HL-60/S4 (cell line): ENCODE data around the gene FKBP3.
"Not testable (repeated sequence)": the region's sequence is repeated elsewhere in the genome, so short reads cannot be mapped to it uniquely, and the experiment has no call there.

Source experiments
- in situ Hi-C: fragments of 300-500 bp; cut with MboI; formaldehyde crosslinking; loops from 2 replicates; pipeline ENCODE4 v1.14.3; 2022; ENCODE audit warnings: low sequenced_read_pairs

Gene FKBP3

GRCh38 chr14:45114327-45114726 is 20.0 kb downstream of the FKBP3 start:
- in situ Hi-C loops: no loop called here

GRCh38 chr14:45112896-45113781 is 21.1 kb downstream of the FKBP3 start:
- in situ Hi-C loops: no loop called here

GRCh38 chr14:45104561-45104960 is 29.7 kb downstream of the FKBP3 start:
- in situ Hi-C loops: no loop called here

GRCh38 chr14:45103806-45104205 is 30.5 kb downstream of the FKBP3 start:
- in situ Hi-C loops: no loop called here

- in situ Hi-C loops: no loop called here
These were observed 38.1 kb downstream of the FKBP3 start for GRCh38 chr14:45096218-45096617.

GRCh38 chr14:45095143-45095542 is 39.1 kb downstream of the FKBP3 start:
- in situ Hi-C loops: no loop called here

GRCh38 chr14:45094275-45094674 is 40.0 kb downstream of the FKBP3 start:
- in situ Hi-C loops: no loop called here

- in situ Hi-C loops: no loop called here
These were observed 42.6 kb downstream of the FKBP3 start for GRCh38 chr14:45091710-45092109.

GRCh38 chr14:45089813-45090212 is 44.5 kb downstream of the FKBP3 start:
- in situ Hi-C loops: no loop called here

GRCh38 chr14:45084946-45085346 is 49.3 kb downstream of the FKBP3 start:
- in situ Hi-C loops: no loop called here

GRCh38 chr14:45083976-45084722 is 50.1 kb downstream of the FKBP3 start, which contains the start of gene PRPF39:
PRPF39 (plus strand) TSS chr14:45084116; CDS start chr14:45095240, 11,124 bp downstream.
- in situ Hi-C loops: no loop called here

GRCh38 chr14:45083617-45083975 is 50.7 kb downstream of the FKBP3 start:
- in situ Hi-C loops: no loop called here

- in situ Hi-C loops: no loop called here
These were observed 51.9 kb downstream of the FKBP3 start for GRCh38 chr14:45082420-45082819.

GRCh38 chr14:45081096-45081495 is 53.2 kb downstream of the FKBP3 start:
- in situ Hi-C loops: not testable (repeated sequence)

GRCh38 chr14:45080416-45080968 is 53.8 kb downstream of the FKBP3 start:
- in situ Hi-C loops: not testable (repeated sequence)

GRCh38 chr14:45078323-45078722 is 56.0 kb downstream of the FKBP3 start:
- in situ Hi-C loops: no loop called here

GRCh38 chr14:45073231-45073879 is 60.9 kb downstream of the FKBP3 start:
- in situ Hi-C loops: no loop called here

- in situ Hi-C loops: no loop called here
These were observed 62.2 kb downstream of the FKBP3 start for GRCh38 chr14:45072126-45072525.

GRCh38 chr14:45070215-45070614 is 64.1 kb downstream of the FKBP3 start:
- in situ Hi-C loops: no loop called here

- in situ Hi-C loops: no loop called here
These were observed 65.9 kb downstream of the FKBP3 start for GRCh38 chr14:45068396-45068795.

- in situ Hi-C loops: no loop called here
These were observed 67.6 kb downstream of the FKBP3 start for GRCh38 chr14:45066667-45067066.
